ENCODE measurements around the gene LIMS1. TPM values are rescaled to one million over a fixed set of nuclear protein-coding genes. Genes with fewer than 3 reads are reported as not detected.
"Not testable (repeated sequence)": the region's sequence is repeated elsewhere in the genome, so short reads cannot be mapped to it uniquely, and the experiment has no call there.

Gene LIMS1
- total and polyA plus RNA-seq, 2 experiments from 2014 or later = 28.6 to 36.9 TPM

- H3K36me3 ChIP-seq (ENCODE audit: insufficient read depth); H3K4me2 ChIP-seq; H3K36me3 Mint-ChIP-seq (ENCODE audit: low read depth); H3K9me2 ChIP-seq (ENCODE audit: insufficient read depth); H3K9me3 Mint-ChIP-seq; H2AFZ ChIP-seq; DNase-seq (ENCODE audit: low spot score); H3K4me3 Mint-ChIP-seq; ATAC-seq; H3F3A ChIP-seq (replicated peaks; ENCODE audit: low read depth); H3K27ac ChIP-seq (ENCODE audit: low read depth); H3K27me3 ChIP-seq (ENCODE audit: insufficient read depth); H3K4me3 ChIP-seq; H3K27me3 Mint-ChIP-seq (ENCODE audit: insufficient read depth, low read depth, poor library complexity): not testable (repeated sequence)
- Histone ChIP-seq H3K79me2 (replicated peaks; ENCODE audit: insufficient read depth) (peaks cover 96% of the 10 kb centered on the region), H3K4me1 (ENCODE audit: insufficient read depth) (peaks cover 12% of the 10 kb centered on the region; the same call in 1 of the 2 replicates), H4K20me1 (replicated peaks; ENCODE audit: insufficient read depth) (peaks cover 34% of the 10 kb centered on the region)
- Mint-ChIP-seq H3K4me1 (peaks cover 21% of the 10 kb centered on the region), H3K27ac (peak overlapping the region; percentile 30; the same call in 1 of the 2 replicates)
Measured at GRCh38 chr2:108726048-108726447, 191.8 kb downstream of the LIMS1 start.

DNA sequence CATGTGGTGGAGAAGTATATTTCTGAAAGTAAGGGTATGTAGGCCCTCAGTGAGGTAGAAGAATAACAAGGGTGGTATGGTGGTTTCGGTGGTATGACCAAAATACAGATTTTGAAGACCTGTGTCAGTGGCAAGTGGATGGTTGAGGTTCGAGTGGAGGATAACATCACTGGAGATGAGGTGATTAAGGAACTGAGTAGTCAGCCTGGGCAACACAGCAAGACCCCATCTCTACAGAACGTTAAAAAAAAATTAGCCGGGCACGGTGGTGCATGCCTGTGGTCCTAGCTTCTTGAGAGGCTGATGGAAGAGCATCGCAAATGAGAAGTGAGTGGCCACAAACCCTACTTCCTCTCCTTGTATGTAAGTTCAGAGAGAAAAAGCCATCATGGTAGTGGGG is 200.4 kb downstream of the LIMS1 start:
- H3K4me1 Mint-ChIP-seq; H3K4me1 ChIP-seq (ENCODE audit: insufficient read depth); H3K9me2 ChIP-seq (ENCODE audit: insufficient read depth); H4K20me1 ChIP-seq (replicated peaks; ENCODE audit: insufficient read depth); H3K4me3 Mint-ChIP-seq; H3K36me3 ChIP-seq (ENCODE audit: insufficient read depth); H3K9me3 Mint-ChIP-seq; H3K4me3 ChIP-seq; DNase-seq (ENCODE audit: low spot score); H2AFZ ChIP-seq; H3K27me3 ChIP-seq (ENCODE audit: insufficient read depth); H3K27me3 Mint-ChIP-seq (ENCODE audit: insufficient read depth, low read depth, poor library complexity); ATAC-seq; H3K4me2 ChIP-seq; H3F3A ChIP-seq (replicated peaks; ENCODE audit: low read depth); H3K27ac ChIP-seq (ENCODE audit: low read depth); H3K27ac Mint-ChIP-seq: not testable (repeated sequence)
- peaks cover 37% of the 10 kb centered on the region for H3K79me2 ChIP-seq (replicated peaks; ENCODE audit: insufficient read depth)
- peaks cover 55% of the 10 kb centered on the region for H3K36me3 Mint-ChIP-seq (ENCODE audit: low read depth)

Small RNA genes lying within 50 kb of the gene (small RNA-seq; reads per million reads assigned to genes)
- not detected for gene AC010095.1 (ENCODE audit: low replicate concordance)

Other genes starting within 250 kb of the LIMS1 start
- gene SULT1C2, start 245.6 kb upstream of the LIMS1 start, total RNA-seq (2014; rRNA removed; shearing (Covaris generic)) = 0.69 and 1.9 TPM in 2 replicates
- gene SULT1C2, start 245.6 kb upstream of the LIMS1 start, polyA plus RNA-seq (2016; fragmentation: Nextera tagmentation; extraction: Ambion mirVana) = 1.2 and 1.9 TPM in 2 replicates
- 2.1 TPM in 2 replicates for gene SULT1C4, start 156.5 kb upstream of the LIMS1 start, total RNA-seq (2014; rRNA removed; shearing (Covaris generic))
- 0.56 and 0.87 TPM in 2 replicates for gene SULT1C4, start 156.5 kb upstream of the LIMS1 start, polyA plus RNA-seq (2016; fragmentation: Nextera tagmentation; extraction: Ambion mirVana)
- 36.2 and 43.4 TPM in 2 replicates for gene GCC2, start 85.3 kb upstream of the LIMS1 start, total RNA-seq (2014; rRNA removed; shearing (Covaris generic))
- 122 and 172 TPM in 2 replicates for gene GCC2, start 85.3 kb upstream of the LIMS1 start, polyA plus RNA-seq (2016; fragmentation: Nextera tagmentation; extraction: Ambion mirVana)
- 87.7 and 98.0 TPM in 2 replicates for gene RANBP2, start 185.0 kb downstream of the LIMS1 start, total RNA-seq (2014; rRNA removed; shearing (Covaris generic))
- gene RANBP2, start 185.0 kb downstream of the LIMS1 start, polyA plus RNA-seq (2016; fragmentation: Nextera tagmentation; extraction: Ambion mirVana) = 16.5 and 23.0 TPM in 2 replicates

All from GM23338 (cell line).